ENCODE measurements around the gene BABAM2.

- TF ChIP-seq CTCF (IDR thresholded peaks at IDR 0.05; ENCODE audit: low read depth, low read length) (no peak), POLR2A (IDR thresholded peaks at IDR 0.05; ENCODE audit: extremely low read depth, insufficient read length) (no peak)
Observed at GRCh38 chr2:28133778-28134177, 243.2 kb downstream of the BABAM2 start.
